GM19023 (cell line): ENCODE results near the gene RGL3.
"Not testable (repeated sequence)": the region's sequence is repeated elsewhere in the genome, so short reads cannot be mapped to it uniquely, and the experiment has no call there.

ENCODE experiments used
- ATAC-seq: cut with Tn5 transposase; IDR thresholded peaks from one replicate; pipeline ENCODE4 v1.9.1; 2021; ENCODE audit warnings: mild to moderate bottlenecking, moderate library complexity; ENCODE audit not compliant: unreplicated experiment

RGL3 gene

GRCh38 chr19:11418549-11419506 is at the start of gene RGL3:
RGL3 (minus strand) TSS chr19:11419314; CDS start chr19:11419278, 36 bp downstream.
- ATAC-seq = no peak

- ATAC-seq = not testable (repeated sequence)
These were observed 49.2 kb upstream of the RGL3 start for GRCh38 chr19:11468266-11468845.

- ATAC-seq = no peak
These were observed 46.5 kb upstream of the RGL3 start for GRCh38 chr19:11465600-11465999.

- no peak for ATAC-seq
These were observed 45.5 kb upstream of the RGL3 start for GRCh38 chr19:11464333-11465265.

GRCh38 chr19:11463391-11463790 is 44.3 kb upstream of the RGL3 start:
- no peak for ATAC-seq

GRCh38 chr19:11461453-11461852 is 42.3 kb upstream of the RGL3 start:
- ATAC-seq = no peak

- no peak for ATAC-seq
These were observed 41.1 kb upstream of the RGL3 start for GRCh38 chr19:11460207-11460606.

- ATAC-seq = not testable (repeated sequence)
These were observed 39.8 kb upstream of the RGL3 start for GRCh38 chr19:11458912-11459311.

- ATAC-seq = no peak
These were observed 39.3 kb upstream of the RGL3 start for GRCh38 chr19:11458236-11458900.

GRCh38 chr19:11457831-11458230 is 38.7 kb upstream of the RGL3 start:
- ATAC-seq = no peak

- ATAC-seq = no peak
These were observed 38.0 kb upstream of the RGL3 start for GRCh38 chr19:11457115-11457514.

- no peak for ATAC-seq
These were observed 37.5 kb upstream of the RGL3 start for GRCh38 chr19:11456659-11457058.

GRCh38 chr19:11455233-11455554 is 36.1 kb upstream of the RGL3 start:
- not testable (repeated sequence) for ATAC-seq

- ATAC-seq = no peak
These were observed 34.6 kb upstream of the RGL3 start for GRCh38 chr19:11453468-11454341.

GRCh38 chr19:11452620-11453310 is 33.7 kb upstream of the RGL3 start:
- ATAC-seq = no peak

GRCh38 chr19:11451871-11452619 is 32.9 kb upstream of the RGL3 start:
- ATAC-seq = no peak

- ATAC-seq = no peak
These were observed 32.3 kb upstream of the RGL3 start for GRCh38 chr19:11451327-11451870.
